GM21447 (cell line): Measurements from ENCODE around the gene SETBP1.

Source experiments
- ATAC-seq: cut with Tn5 transposase; IDR thresholded peaks from one replicate; pipeline ENCODE4 v1.9.1; 2021; ENCODE audit not compliant: unreplicated experiment

SETBP1 gene

GRCh38 chr18:44730803-44731529 is 50.3 kb downstream of the SETBP1 start:
- ATAC-seq, result no peak

- peak; percentile 53 for ATAC-seq
Measured at GRCh38 chr18:44731530-44732237, 51.0 kb downstream of the SETBP1 start.

GRCh38 chr18:44732238-44732563 is 51.5 kb downstream of the SETBP1 start:
- no peak for ATAC-seq

- ATAC-seq, result no peak
Measured at GRCh38 chr18:44732599-44732998, 51.9 kb downstream of the SETBP1 start.

- ATAC-seq, result no peak
Measured at GRCh38 chr18:44733069-44733753, 52.5 kb downstream of the SETBP1 start.

- ATAC-seq, result no peak
Measured at GRCh38 chr18:44733754-44734465, 53.2 kb downstream of the SETBP1 start.

GRCh38 chr18:44735096-44735495 is 54.4 kb downstream of the SETBP1 start:
- ATAC-seq, result no peak

GRCh38 chr18:44736664-44737380 is 56.1 kb downstream of the SETBP1 start:
- ATAC-seq, result no peak

GRCh38 chr18:44737623-44738022 is 56.9 kb downstream of the SETBP1 start:
- ATAC-seq, result no peak

- no peak for ATAC-seq
Measured at GRCh38 chr18:44740000-44740399, 59.3 kb downstream of the SETBP1 start.

- ATAC-seq, result no peak
Measured at GRCh38 chr18:44741085-44741484, 60.4 kb downstream of the SETBP1 start.

- ATAC-seq, result no peak
Measured at GRCh38 chr18:44741511-44741910, 60.8 kb downstream of the SETBP1 start.

- ATAC-seq, result no peak
Measured at GRCh38 chr18:44742126-44742525, 61.4 kb downstream of the SETBP1 start.

GRCh38 chr18:44742718-44743311 is 62.1 kb downstream of the SETBP1 start:
- no peak for ATAC-seq

GRCh38 chr18:44743631-44744030 is 62.9 kb downstream of the SETBP1 start:
- no peak for ATAC-seq

- no peak for ATAC-seq
Measured at GRCh38 chr18:44744161-44745121, 63.8 kb downstream of the SETBP1 start.

GRCh38 chr18:44747157-44747556 is 66.5 kb downstream of the SETBP1 start:
- ATAC-seq, result no peak

GRCh38 chr18:44748582-44748981 is 67.9 kb downstream of the SETBP1 start:
- no peak for ATAC-seq

GRCh38 chr18:44750774-44751173 is 70.1 kb downstream of the SETBP1 start:
- no peak for ATAC-seq
